Epithelial cell of prostate (primary cell): ENCODE data around the gene TRIM25.
"Not testable (repeated sequence)": the region's sequence is repeated elsewhere in the genome, so short reads cannot be mapped to it uniquely, and the experiment has no call there.

ENCODE experiments used
- DNase-seq: peaks from one replicate; pipeline ENCODE4 v3.0.0-alpha.2; 2011; ENCODE audit warnings: low read depth, low spot score
- H3K27ac ChIP-seq: fragments of 450-650 bp; 2 replicates; pipeline ENCODE4 v1.5.1; 2017; ENCODE audit warnings: mild to moderate bottlenecking

TRIM25 gene, protein sequence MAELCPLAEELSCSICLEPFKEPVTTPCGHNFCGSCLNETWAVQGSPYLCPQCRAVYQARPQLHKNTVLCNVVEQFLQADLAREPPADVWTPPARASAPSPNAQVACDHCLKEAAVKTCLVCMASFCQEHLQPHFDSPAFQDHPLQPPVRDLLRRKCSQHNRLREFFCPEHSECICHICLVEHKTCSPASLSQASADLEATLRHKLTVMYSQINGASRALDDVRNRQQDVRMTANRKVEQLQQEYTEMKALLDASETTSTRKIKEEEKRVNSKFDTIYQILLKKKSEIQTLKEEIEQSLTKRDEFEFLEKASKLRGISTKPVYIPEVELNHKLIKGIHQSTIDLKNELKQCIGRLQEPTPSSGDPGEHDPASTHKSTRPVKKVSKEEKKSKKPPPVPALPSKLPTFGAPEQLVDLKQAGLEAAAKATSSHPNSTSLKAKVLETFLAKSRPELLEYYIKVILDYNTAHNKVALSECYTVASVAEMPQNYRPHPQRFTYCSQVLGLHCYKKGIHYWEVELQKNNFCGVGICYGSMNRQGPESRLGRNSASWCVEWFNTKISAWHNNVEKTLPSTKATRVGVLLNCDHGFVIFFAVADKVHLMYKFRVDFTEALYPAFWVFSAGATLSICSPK

DNA sequence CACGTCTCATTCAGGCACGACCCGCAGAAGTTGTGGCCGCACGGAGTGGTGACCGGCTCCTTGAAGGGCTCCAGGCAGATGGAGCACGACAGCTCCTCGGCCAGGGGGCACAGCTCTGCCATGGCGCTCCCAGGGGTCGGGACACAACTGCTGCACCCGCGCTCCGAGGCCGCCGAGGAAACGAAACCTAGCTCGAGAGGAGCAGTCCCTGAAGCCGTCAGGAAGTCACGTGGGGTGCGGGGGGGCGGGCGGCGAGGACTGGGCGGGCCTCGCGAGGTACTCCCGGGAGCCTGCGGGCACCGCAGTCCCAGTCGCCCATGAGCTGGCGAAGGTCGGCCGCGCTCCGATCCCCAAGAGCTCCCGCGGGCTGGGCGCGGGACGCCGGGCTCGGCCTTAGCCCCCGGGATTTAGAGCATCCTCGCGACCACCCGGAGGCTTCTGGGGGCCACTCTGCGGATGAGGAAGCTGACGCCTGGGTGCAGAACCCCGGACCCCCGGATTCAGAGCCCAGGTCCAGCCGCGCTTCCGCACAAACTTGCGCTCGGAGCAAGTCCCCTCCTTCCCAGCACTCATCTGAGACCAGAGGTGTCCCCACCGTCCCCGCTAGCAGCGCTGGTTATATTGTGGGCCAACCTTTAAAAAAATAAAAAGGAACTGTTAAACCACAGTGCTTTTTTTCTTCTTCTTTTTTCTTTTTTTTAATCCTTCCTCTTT lies at the start of gene TRIM25:
Gene TRIM25 (minus strand): TSS at position 183 of the 714 bp plus-strand sequence. CDS start 61 bp downstream, at position 122.
- peak within 1 kb of the TSS; percentile 99 for H3K27ac ChIP-seq
- DNase-seq = peak; percentile 59

DNA sequence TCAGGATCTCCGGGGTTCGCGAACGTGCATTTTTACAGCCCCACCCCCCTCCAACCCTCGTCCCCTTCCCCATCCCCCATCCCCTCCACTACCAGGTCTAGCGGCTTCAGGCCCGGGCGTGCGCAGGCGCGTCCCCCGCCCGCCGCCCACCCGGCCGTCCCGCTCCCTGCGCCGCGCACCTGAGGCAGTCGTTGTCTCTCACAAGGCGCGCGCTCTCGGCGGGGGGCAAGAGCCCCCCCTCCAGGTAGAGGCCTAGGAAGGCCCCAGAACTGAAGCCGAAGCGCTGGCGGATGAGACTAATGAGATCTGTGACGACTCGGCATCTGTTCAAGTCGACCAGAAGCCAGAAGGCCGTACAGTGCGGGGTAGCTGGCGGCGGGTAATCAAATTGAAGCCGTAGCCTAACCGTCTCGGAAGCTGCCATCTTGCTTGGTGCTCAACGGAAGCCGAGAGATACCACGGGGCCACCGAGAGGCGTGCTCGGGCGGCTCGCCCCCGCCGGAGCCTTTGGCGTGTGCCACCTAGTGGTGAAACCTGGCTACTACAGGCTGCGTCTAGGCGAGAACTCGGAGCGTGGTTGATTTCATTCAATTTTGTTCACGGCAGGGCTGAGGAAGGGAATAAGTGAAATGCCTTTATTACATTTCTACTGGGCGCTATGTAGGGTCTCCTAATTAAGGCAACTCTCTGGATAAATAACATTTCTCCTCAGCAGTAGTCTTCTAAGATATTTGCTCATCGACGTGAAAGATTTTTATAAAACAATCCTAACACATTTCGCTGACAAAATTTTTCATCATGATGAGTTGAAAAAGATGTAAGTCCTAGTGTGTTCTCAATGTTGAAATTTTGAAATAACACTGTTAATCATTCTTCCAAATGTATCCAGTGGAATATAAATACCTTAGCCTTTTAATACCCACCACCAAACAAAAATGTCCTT lies 47.0 kb upstream of the TRIM25 start, which contains the start of gene COIL:
Gene COIL (minus strand): TSS at position 455 of the 943 bp plus-strand sequence. CDS start 31 bp downstream, at position 424.
- DNase-seq = peak; percentile 57
- peak within 1 kb of the TSS; percentile 76 for H3K27ac ChIP-seq

DNA sequence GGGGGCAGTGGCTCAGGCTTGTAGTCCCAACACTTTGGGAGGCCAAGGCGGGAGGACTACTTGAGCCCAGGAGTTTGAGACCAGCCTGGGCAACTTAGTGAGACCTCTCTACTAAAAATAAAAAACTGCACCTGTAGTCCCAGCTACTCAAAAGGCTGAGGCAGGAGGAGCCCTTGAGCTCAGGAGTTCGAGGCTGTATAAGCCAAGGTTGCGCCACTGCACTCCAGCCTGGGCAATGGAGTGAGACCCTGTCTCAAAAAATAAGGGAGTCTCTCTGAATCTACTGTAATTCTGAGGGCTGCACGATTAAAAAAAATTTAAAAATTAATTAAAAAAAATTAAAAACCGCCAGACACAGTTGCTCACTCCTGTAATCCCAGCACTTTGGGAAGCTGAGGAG lies 43.1 kb upstream of the TRIM25 start:
- H3K27ac ChIP-seq = no peak overlapping the region
- DNase-seq = no peak

DNA sequence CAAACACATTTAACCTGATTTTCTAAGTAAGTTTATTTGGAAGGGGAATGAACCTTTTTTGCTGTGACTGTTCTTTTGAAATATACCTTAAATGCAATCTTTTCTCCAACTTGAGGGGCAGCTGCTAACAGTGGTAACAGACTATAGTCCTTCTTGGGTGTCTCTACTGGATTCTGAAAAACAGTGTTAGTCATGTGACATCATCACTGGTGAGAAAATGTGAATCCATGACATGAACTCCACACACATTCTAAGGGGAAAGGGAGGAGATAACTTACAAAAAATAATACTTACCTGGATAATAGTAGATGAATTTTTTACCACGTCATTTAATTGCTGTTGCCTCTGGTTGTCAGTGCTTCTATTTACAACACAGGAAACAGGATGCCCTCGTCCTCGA lies 35.7 kb upstream of the TRIM25 start:
- no peak for DNase-seq
- H3K27ac ChIP-seq = no peak overlapping the region

DNA sequence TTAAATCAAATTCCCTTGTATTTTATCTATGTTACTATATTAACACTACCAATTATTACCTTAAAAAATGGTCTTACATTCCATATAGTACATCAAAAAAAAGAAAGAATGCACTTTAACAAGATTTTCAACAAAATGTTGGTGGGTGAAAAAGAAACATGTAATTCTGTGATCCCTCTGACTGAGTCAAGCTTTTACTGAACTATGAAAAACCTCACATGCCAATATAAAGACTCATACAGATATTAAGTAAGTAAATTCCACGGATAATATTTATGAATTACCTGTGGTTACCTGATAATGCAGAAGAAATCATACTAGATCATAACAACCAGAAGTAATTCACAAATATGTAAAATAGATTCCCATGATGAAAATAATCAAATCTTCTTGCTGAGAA lies 34.6 kb upstream of the TRIM25 start:
- peak overlapping the region; percentile 19 for H3K27ac ChIP-seq
- no peak for DNase-seq

DNA sequence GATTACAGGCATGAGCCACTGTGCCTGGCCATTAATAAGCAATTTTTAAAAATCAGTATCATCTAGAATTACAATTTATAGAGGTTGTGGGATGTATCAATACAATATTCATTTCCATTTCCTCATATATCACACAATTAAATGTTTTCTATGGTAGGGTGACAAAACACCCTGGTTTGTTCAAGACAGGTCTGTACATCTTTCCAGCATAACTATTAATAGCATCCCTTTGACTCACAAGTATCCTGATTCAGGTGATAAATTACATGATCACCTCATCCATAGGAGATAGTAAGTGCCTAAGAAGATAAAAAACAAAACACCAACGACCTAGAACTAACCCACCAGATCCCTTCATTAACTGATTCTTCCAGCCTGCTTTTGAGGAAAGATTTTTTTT lies 33.9 kb upstream of the TRIM25 start:
- peak overlapping the region; percentile 19 for H3K27ac ChIP-seq
- DNase-seq = no peak

DNA sequence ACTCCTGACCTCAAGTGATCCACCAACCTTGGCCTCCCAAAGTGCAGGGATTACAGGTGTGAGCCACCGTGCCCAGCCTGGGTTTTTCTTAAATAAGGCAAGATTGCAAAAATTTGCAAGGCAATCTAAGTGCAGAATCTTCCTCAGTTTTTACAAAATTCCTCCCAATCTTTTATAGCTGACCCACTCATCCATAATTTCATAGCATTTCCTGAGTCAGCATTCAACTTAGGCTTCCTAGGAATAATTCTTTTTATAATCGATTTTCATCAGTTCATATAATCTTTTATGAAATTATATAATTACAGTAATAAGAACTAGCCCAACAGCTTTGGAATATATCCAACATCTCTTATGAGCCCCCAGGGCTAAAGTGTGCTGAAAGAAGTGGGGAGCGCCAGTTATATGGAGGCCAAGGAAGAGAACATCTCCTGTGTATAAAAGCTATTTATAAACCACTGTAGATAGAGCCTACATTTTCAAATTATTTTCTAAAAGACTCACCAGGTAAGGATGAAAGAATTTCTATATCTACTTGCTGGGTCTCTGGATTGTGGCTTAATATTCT lies 32.2 kb upstream of the TRIM25 start:
- no peak for DNase-seq
- no peak overlapping the region for H3K27ac ChIP-seq

DNA sequence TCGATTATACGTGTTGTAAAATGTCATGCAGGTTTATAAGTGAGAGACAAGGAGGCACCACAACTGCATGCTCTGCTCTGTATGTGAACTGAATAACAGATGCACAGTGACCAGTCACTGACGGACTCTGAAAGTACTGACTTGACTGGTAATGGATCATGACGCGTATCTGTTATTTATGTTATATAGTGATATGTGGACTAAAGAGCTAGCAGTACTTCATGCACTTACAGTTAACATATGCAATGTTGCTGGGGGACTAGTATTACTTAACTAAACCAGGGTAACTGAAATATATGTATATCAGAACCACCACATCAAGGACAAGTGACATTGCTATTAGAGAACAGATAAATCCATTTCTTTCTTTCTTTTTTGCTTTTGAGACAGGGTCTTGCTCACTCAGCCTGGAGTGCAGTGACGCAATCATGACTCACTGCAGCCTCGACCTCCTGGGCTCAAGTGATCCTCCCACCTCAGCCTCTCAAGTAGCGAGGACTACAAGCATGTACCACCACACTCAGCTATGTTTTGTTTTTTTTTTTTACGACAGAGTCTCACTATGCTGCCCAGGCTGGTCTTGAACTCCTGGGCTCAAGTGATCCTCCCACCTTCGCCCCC lies 29.8 kb upstream of the TRIM25 start:
- DNase-seq = no peak
- H3K27ac ChIP-seq = no peak overlapping the region

DNA sequence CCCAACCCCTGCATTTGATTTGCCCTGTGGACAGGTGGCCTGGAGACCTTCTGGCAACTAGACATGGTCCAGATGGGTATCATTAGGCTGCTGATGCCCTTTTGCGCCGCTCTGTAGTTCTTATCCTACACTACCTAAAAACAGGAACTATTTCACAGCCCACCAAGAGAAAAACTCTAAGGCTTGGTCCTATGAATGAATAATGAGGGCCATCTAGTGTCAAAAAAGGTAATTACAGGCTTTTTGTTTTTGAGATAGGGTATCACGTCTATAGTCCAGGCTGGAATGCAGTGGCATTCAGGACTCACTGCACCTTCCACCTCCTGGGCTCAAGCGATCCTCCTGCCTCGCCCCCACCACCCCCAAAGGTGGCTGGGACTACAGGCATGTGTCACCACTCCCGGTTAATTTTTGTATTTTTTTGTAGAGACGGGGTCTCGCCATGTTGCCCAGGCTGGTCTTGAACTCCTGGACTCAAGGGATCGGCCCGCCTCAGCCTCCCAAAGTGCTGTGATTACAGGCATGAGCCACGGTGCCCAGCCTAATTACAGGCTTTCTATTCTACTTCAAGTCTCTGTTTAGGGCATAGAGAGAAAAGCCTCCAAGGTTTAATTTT lies 26.1 kb upstream of the TRIM25 start:
- DNase-seq = no peak
- no peak overlapping the region for H3K27ac ChIP-seq

DNA sequence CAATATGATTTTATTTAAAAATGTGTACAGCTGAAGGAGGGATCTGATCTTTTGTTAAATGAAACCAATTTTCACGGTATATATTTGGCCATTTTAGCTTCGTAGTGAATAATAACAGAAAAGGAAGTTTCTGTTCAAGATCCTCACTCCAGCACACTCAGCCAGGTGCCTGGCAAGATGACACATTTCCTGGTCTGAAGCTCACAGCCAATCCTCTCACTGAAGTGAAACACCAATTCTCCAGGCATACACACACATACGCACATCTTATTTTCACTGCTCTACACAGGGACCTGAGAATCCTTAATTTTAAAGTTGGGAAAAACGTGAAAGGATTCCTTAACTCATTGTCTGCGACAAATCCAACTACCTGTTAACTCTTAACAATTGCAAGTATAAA lies 24.4 kb upstream of the TRIM25 start:
- not testable (repeated sequence) for DNase-seq
- H3K27ac ChIP-seq = peak overlapping the region; percentile 52

DNA sequence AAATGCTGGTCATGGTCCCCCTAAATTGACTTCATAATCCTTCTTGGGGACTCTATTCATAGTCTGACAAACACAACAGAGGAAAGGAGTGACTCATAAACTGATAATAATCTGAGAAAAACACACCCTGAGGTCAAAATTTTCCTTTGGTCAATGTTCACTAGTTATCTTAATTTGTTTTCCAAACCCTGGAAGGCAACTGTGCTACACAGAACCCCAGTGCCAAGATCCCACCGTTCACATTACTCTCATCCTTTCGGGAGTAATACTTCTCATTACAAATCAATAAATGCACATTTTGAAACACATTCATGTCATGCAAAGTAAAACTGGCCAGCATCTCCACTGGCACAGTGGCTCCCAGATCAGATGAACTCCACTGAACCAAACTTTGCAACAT lies 23.8 kb upstream of the TRIM25 start:
- DNase-seq = no peak
- peak overlapping the region; percentile 52 for H3K27ac ChIP-seq

DNA sequence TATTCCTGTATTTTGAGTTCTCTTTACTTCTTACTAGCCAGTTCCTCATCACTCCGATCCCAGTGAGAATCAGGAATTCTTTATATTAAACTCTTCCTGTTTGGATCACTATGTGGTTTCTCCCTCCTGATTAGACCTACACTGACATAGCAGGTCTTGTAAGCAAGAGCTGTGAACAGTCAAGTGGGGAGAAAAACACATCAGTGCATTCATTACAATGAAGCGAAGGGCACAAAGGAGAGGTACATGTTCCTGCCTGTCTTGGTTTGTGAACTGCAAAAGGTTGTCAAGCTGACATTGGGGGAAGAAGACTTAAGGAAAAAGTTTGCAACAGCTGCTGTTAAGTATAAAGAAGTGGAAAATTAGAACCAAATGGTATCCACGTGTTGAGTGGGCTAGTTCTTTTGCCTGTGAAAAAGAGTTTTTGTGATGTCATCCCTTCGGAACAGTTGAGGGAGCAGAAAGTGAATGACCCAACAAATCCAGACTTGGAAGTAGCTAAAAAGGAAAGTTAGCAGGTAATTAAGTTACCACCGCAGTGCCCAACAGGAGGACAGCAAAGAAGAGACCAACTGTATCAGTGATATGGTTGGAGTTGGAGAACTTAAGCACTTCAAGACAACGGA lies 23.0 kb upstream of the TRIM25 start:
- DNase-seq = peak; percentile 56
- peak overlapping the region; percentile 52 for H3K27ac ChIP-seq

DNA sequence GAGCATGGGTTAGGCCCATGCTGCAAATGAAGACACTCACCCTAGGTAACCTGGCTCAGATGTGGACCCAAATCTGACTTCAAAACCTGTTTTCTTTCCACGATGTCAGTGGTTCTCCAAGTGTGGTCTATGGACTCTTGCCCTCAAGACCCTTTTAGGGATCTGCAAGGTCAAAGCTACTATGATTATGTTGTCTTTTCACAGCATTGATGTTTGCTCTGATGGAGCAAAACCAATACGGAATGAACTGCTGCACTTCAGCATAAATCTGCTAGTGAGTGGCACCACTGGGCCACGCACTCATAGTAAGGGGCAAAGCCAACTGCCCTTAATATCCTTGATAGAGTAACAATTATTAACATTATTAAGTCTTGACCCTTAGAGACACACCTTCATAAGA lies 21.6 kb upstream of the TRIM25 start:
- no peak overlapping the region for H3K27ac ChIP-seq
- no peak for DNase-seq

DNA sequence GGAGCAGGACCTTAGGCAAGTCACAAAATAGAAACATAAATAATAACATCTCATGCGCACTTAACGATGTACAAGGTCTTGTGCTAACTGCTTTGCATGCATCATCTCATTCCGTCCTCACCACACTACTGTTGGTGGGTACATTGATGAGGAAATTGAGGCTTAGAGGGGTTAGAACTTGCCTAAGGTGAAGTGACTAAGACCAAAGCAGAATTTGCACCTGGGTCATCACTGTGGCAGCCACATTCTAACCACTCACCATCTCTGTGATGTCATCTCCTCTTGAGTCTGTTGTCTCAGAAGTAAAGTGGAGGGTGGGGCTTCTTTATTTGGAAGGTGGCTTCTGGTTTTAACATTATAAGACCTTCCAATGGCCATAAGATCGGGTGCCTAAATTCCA lies 20.4 kb upstream of the TRIM25 start:
- DNase-seq = peak; percentile 73
- peak overlapping the region; percentile 24 for H3K27ac ChIP-seq

DNA sequence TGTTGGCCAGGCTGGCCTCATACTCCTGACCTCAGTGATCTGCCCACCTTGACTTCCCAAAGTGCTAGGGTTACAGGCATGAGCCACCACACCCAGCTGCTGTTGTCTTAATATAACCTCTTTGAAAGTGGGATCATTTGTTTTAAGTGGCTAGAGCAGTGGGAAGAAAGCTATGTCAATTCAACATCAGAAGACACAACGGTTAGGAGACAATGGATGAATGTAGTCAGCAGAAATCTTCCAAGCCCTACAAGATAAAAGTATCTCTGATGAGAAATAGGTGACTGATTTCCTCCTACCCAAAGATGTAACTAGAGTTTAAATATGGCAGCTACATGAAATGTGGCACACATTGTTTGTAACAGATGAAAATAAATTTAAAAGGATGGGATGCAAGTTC lies 20.0 kb upstream of the TRIM25 start:
- H3K27ac ChIP-seq = peak overlapping the region; percentile 24
- DNase-seq = no peak

DNA sequence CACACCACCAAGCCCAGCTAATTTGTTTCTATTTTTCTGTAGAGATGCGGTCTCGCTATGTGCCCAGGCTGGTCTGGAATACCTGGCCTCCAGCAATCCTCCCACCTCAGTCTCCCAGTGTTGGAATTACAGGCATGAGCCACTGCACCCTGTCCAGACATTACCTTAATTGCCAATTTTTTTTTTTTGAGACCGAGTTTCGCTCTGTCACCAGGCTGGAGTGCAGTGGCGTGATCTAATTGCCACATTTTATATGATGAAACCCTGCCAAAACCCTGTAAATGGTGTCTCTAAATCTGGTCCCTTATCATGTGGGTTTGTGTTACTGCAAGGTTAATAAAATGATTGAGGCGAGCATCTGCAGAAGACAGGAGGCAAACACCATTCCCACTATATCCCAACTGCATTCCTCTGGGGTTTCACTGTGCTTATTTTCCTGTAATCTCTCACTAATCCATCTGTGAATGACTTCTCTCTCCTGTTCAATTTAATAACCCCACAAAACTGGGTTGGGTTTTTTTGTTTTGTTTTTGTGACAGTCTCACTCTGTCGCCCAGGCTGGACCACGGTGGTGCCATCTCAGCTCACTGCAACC lies 19.4 kb upstream of the TRIM25 start:
- no peak for DNase-seq

DNA sequence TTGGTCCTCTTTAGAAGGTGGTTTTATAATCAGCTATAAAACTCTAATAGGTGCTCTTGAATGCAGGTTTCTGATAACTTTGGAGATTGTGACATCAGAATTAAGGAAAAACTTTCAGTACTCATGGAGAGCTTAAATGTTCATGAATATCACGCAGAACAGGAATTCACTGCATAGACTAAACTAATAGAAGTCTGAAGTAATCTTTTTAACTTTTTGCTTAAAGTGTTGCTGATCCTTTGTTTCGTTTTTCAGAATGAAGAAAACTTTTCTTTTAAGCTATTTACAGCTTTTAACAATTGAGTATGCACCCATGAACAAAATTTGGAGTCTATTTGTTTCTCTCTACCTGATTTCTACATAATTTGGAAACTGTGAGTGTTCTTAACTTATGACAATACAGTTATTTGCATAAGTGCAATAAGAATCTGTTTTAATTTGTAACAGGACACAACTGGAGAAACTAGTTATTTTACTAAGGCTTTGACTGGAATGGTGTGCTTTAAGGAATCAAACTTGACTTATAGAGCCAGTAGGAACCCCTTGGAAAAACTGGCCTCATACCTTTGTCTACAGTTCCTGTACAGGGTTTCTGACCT lies 17.0 kb upstream of the TRIM25 start:
- no peak overlapping the region for H3K27ac ChIP-seq
- no peak for DNase-seq

More for the DNA sequence above, 19.4 kb upstream of the TRIM25 start:
- no peak overlapping the region for H3K27ac ChIP-seq
